ENCODE data around the gene WNT9A.

Gene WNT9A

DNA sequence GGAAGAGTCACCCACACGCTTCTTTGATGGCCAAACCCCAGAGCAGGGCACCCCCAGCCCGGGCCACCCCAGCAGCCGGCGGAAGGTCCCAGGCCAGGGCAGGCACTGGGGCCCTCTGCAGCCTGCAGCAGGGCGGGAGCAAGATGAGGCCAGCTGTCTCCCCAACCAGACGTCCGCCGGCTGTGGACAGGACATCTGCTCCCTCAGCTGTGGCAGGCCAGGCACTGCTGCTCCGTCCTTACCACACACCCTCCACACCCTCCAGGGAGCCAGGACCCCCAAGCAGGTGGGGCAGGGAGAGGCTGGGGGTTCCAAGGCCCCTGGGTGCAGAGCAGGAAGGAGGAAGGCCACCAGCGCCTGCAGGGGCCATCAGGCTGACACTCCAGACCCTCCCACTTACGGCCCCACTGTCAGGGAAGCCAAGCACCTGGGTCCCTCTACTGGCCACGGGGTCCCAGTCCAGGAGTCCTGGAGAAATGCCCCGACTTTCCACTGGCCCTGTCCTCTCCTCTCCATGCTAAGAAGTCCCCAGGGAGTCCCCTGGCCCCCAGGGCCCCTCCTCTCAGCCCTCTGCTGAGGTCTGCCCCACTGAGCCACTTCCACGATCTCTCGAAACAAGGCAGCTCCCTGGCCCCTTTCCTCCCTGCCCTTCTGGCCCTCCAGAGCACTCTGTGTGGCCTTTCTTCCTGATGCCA lies 5.6 kb downstream of the WNT9A start:
- TF ChIP-seq EZH2 (IDR thresholded peaks at IDR 0.05) (no peak), FOXP2 (optimal IDR thresholded peaks at IDR 0.05; ENCODE audit: control extremely low read depth, extremely low read length, insufficient read depth) (no peak), POLR2AphosphoS5 (IDR thresholded peaks at IDR 0.05; ENCODE audit: borderline replicate concordance, low read depth, low read length) (no peak)
- Histone ChIP-seq H3K9ac (ENCODE audit: insufficient read length) (no peak overlapping the region), H3K9me3 (ENCODE audit: low read depth, low read length) (no peaks in the 10 kb centered on the region), H3K36me3 (ENCODE audit: insufficient read depth, low read length) (no peaks in the 10 kb centered on the region), H3K4me3 (no peak overlapping the region), H3K27ac (no peak overlapping the region)
- no peak for DNase-seq (ENCODE audit: low read depth, low spot score)

DNA sequence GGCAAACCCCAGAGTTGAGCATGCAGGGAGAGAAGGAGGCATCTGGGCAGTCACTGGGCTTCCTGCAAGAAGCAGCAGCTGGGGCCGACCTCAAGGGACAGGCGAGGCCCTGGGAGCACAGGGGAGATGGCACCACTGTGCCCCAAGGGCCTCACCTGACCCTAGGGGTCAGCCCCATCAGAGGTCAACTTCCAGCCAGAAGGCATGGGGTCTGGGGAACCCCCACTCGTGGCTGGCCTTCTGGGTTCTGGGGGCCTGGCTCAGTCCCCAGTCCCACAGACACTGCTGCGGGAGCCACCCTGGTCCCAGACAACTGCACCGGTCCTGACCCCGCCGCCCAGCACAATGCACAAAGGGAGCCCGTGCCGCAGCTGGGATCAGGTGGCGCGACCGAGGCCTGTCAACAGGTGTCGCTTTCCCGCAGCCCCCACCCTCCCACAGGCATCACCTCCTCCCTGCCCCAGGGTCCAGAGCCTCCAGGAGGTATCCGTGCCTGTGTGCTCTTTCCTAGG lies 6.2 kb downstream of the WNT9A start:
- no peak for TF ChIP-seq POLR2AphosphoS5 (IDR thresholded peaks at IDR 0.05; ENCODE audit: borderline replicate concordance, low read depth, low read length)
- TF ChIP-seq FOXP2 (optimal IDR thresholded peaks at IDR 0.05; ENCODE audit: control extremely low read depth, extremely low read length, insufficient read depth) = no peak
- TF ChIP-seq EZH2 (IDR thresholded peaks at IDR 0.05) = no peak
- no peak for DNase-seq (ENCODE audit: low read depth, low spot score)

DNA sequence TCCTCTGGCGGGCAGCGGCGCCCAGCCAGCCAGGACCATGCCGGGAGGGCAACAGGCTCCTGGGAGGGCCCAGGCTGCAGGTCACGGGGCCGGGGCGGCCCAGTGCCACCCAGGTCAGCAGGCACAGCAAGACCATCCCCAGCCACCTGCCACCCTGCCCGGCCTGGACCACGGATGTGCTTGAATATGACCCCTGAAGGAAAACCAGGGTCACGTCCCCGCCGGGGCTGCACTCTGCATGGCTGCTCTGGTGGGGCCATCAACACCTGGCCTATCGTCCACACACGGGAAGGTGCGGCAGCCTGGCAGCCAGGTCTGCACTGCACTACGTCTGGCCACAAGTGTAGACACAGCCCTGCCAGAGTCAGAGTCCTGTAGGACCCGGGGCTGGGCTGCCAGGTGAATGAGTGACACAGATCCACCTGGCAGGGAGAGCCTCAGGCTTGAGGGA lies 6.9 kb downstream of the WNT9A start:
- H3K4me3 ChIP-seq = no peak overlapping the region
- TF ChIP-seq POLR2AphosphoS5 (IDR thresholded peaks at IDR 0.05; ENCODE audit: borderline replicate concordance, low read depth, low read length) = no peak
- no peak for TF ChIP-seq FOXP2 (optimal IDR thresholded peaks at IDR 0.05; ENCODE audit: control extremely low read depth, extremely low read length, insufficient read depth)
- TF ChIP-seq EZH2 (IDR thresholded peaks at IDR 0.05) = no peak
- DNase-seq (ENCODE audit: low read depth, low spot score) = no peak
- no peak overlapping the region for H3K27ac ChIP-seq
- no peaks in the 10 kb centered on the region for H3K36me3 ChIP-seq (ENCODE audit: insufficient read depth, low read length)
- H3K9ac ChIP-seq (ENCODE audit: insufficient read length) = no peak overlapping the region
- no peaks in the 10 kb centered on the region for H3K9me3 ChIP-seq (ENCODE audit: low read depth, low read length)

More for the DNA sequence above, 6.2 kb downstream of the WNT9A start:
- H3K9me3 ChIP-seq (ENCODE audit: low read depth, low read length) = no peaks in the 10 kb centered on the region
- no peak overlapping the region for H3K4me3 ChIP-seq
- no peak overlapping the region for H3K27ac ChIP-seq
- H3K36me3 ChIP-seq (ENCODE audit: insufficient read depth, low read length) = no peaks in the 10 kb centered on the region
- no peak overlapping the region for H3K9ac ChIP-seq (ENCODE audit: insufficient read length)

DNA sequence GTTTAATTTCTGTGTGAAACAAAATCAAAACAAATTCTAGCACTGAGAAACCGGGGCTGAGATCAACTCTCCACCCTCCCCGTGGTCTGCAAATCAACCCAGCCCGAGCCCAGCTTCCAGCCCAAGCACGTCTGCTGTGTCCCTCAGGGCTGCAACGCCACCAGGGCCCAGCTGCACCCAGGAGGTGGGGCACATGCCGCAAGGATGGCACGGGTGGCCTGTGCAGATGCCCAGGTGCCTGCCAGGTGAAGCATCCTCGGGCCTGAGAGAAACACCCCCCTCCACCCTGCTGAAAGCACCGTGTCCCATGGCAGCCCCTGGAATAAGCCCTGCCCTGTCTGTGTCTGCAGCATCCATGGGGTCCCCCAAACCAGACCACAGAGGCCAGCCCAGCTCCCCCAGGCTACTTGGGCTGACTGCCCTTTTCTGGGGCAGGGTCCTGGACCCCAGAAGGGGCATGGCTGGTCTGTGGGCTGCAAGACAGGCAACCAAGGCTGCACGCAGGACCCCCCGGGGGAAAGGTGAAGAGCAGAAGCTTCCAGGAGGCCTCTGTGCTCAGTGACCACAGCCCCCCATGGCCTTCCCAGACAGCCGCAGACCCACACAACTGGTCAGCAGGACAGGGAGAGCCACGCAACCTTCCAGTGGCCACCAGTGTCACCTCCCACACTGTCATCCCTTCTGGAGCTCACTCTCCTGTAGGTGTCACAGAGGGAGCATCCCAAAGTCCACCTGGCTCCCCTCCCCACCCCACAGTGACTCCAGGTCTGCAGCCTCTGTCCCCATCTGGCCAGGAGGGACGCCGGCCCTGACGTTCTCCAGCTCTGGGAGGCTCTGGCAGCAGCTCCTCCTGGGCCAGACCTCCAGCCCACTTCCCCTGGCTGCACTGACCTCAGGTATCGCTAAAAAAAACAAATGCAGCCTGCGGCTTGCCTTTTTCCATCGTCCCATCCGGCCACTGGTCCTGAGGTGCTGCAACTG lies 7.7 kb downstream of the WNT9A start:
- no peaks in the 10 kb centered on the region for H3K36me3 ChIP-seq (ENCODE audit: insufficient read depth, low read length)
- H3K9me3 ChIP-seq (ENCODE audit: low read depth, low read length) = no peaks in the 10 kb centered on the region
- no peak for DNase-seq (ENCODE audit: low read depth, low spot score)
- H3K4me3 ChIP-seq = no peak overlapping the region
- H3K9ac ChIP-seq (ENCODE audit: insufficient read length) = no peak overlapping the region
- H3K27ac ChIP-seq = no peak overlapping the region
- TF ChIP-seq FOXP2 (optimal IDR thresholded peaks at IDR 0.05; ENCODE audit: control extremely low read depth, extremely low read length, insufficient read depth) (no peak), POLR2AphosphoS5 (IDR thresholded peaks at IDR 0.05; ENCODE audit: borderline replicate concordance, low read depth, low read length) (no peak), EZH2 (IDR thresholded peaks at IDR 0.05) (no peak)

DNA sequence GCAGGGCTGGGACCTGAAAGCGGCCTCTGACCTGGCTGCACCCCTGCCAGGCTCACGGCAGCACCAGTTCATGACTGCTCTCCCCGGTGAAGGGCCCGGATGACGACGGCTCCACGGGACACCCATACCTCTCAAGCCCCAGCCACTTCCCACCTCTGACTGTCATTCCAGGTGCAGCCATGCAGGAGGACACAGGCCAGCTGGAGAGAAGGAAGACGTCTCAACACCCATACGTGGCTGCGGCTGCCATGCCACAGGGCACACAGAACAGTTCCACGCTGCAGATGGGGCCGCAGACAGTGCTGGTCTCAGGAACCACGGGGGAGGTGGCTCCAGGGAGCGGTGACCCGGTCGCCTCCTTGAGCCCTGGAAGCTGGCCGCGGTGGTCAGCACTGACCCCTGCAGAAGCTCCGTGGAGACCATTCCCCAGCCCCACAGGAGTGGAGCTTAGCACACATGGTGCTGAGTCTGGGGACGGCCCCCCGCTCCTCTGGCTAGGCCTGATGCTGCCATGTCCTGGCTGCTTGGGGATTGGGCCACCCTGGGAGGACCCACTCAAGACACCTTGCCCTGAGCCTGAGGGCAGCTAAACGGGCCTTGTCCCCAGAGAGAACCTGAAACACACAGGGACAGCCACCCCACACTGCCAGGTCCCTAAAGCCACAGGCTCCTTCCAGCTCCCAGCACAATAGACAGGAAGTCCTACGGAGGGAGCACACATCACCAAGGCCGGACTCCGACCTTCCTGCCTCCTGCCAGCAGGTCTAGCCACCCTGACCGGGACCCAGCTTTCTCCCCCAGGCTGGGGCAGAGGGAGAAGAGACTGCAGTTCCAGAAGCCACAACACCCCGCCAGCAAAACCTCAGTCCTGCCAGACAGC lies 8.6 kb downstream of the WNT9A start:
- no peak overlapping the region for H3K27ac ChIP-seq
- TF ChIP-seq EZH2 (IDR thresholded peaks at IDR 0.05) = no peak
- no peak for TF ChIP-seq FOXP2 (optimal IDR thresholded peaks at IDR 0.05; ENCODE audit: control extremely low read depth, extremely low read length, insufficient read depth)
- no peak for TF ChIP-seq POLR2AphosphoS5 (IDR thresholded peaks at IDR 0.05; ENCODE audit: borderline replicate concordance, low read depth, low read length)
- no peaks in the 10 kb centered on the region for H3K9me3 ChIP-seq (ENCODE audit: low read depth, low read length)
- H3K36me3 ChIP-seq (ENCODE audit: insufficient read depth, low read length) = no peaks in the 10 kb centered on the region
- no peak overlapping the region for H3K9ac ChIP-seq (ENCODE audit: insufficient read length)
- no peak overlapping the region for H3K4me3 ChIP-seq
- DNase-seq (ENCODE audit: low read depth, low spot score) = no peak

- H3K9me3 ChIP-seq (ENCODE audit: low read depth, low read length) = no peaks in the 10 kb centered on the region
- DNase-seq (ENCODE audit: low read depth, low spot score) = no peak
- H3K4me3 ChIP-seq = no peak overlapping the region
- no peak overlapping the region for H3K27ac ChIP-seq
- H3K36me3 ChIP-seq (ENCODE audit: insufficient read depth, low read length) = no peaks in the 10 kb centered on the region
- TF ChIP-seq POLR2AphosphoS5 (IDR thresholded peaks at IDR 0.05; ENCODE audit: borderline replicate concordance, low read depth, low read length) (no peak), EZH2 (IDR thresholded peaks at IDR 0.05) (no peak), FOXP2 (optimal IDR thresholded peaks at IDR 0.05; ENCODE audit: control extremely low read depth, extremely low read length, insufficient read depth) (no peak)
- no peak overlapping the region for H3K9ac ChIP-seq (ENCODE audit: insufficient read length)
These were observed 9.5 kb downstream of the WNT9A start for GRCh38 chr1:227938276-227938675.

DNA sequence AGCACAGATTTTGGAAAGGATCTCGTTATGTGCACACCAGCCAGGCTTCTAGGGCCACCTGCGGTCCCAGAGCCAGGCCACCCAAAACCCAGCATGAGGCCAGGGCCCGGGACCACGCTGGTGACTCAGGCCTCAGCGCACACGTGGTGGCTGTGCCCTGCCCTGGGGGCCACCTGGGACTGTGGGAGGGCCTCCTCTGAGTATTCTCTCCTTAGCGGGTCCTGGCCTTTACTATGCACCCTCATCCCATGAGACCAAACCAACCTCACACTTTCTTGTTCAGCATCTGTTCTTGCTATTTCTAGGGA lies 9.9 kb downstream of the WNT9A start:
- no peaks in the 10 kb centered on the region for H3K9me3 ChIP-seq (ENCODE audit: low read depth, low read length)
- no peak overlapping the region for H3K9ac ChIP-seq (ENCODE audit: insufficient read length)
- H3K4me3 ChIP-seq = no peak overlapping the region
- TF ChIP-seq EZH2 (IDR thresholded peaks at IDR 0.05) (no peak), POLR2AphosphoS5 (IDR thresholded peaks at IDR 0.05; ENCODE audit: borderline replicate concordance, low read depth, low read length) (no peak), FOXP2 (optimal IDR thresholded peaks at IDR 0.05; ENCODE audit: control extremely low read depth, extremely low read length, insufficient read depth) (no peak)
- H3K36me3 ChIP-seq (ENCODE audit: insufficient read depth, low read length) = no peaks in the 10 kb centered on the region
- no peak for DNase-seq (ENCODE audit: low read depth, low spot score)
- no peak overlapping the region for H3K27ac ChIP-seq
